ENCODE data around the gene GPC3. TPM values are rescaled to one million over a fixed set of nuclear protein-coding genes. Genes with fewer than 3 reads are reported as not detected.

The GPC3 gene
- total RNA-seq, 1 experiment from 2014 or later, result not detected

DNA sequence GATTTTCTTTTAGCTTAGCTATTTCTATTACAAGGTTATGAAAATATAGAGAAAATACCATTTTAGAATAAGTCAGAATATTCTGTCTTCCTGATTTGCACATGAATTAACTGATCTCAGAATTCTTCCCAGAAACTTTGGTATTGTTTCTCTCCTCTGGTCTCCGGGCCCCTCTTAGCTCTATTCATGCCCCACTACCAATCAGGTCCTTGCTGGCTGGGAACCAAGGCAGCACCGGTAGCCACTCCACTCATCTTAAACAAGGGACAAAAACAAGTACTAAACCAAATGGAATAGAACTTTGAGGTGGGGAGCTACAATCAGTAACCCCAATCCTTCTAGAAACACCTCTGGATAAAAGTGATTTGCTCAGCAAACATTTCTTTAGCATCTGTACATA, 64.3 kb downstream of the GPC3 start:
- Histone ChIP-seq H3K27ac (no peak overlapping the region), H3K9me2 (ENCODE audit: insufficient read depth) (no peaks in the 10 kb centered on the region), H3K36me3 (ENCODE audit: low read depth) (no peaks in the 10 kb centered on the region), H3K4me3 (no peak overlapping the region), H3K9me3 (ENCODE audit: insufficient read depth, low read depth) (no peaks in the 10 kb centered on the region), H2AFZ (no peak overlapping the region), H4K20me1 (ENCODE audit: insufficient read depth) (no peaks in the 10 kb centered on the region), H3K79me2 (ENCODE audit: low read depth) (no peaks in the 10 kb centered on the region), H3K27me3 (ENCODE audit: insufficient read depth, low read depth) (no peaks in the 10 kb centered on the region), H3K4me1 (replicated peaks; ENCODE audit: insufficient read depth) (no peaks in the 10 kb centered on the region), H3F3A (ENCODE audit: insufficient read depth, low read depth) (no peaks in the 10 kb centered on the region), H3K4me2 (no peak overlapping the region)
- DNase-seq, result no peak
- no peak for TF ChIP-seq EZH2 (IDR thresholded peaks at IDR 0.05; ENCODE audit: low read depth)
- TF ChIP-seq, protein P1, sequence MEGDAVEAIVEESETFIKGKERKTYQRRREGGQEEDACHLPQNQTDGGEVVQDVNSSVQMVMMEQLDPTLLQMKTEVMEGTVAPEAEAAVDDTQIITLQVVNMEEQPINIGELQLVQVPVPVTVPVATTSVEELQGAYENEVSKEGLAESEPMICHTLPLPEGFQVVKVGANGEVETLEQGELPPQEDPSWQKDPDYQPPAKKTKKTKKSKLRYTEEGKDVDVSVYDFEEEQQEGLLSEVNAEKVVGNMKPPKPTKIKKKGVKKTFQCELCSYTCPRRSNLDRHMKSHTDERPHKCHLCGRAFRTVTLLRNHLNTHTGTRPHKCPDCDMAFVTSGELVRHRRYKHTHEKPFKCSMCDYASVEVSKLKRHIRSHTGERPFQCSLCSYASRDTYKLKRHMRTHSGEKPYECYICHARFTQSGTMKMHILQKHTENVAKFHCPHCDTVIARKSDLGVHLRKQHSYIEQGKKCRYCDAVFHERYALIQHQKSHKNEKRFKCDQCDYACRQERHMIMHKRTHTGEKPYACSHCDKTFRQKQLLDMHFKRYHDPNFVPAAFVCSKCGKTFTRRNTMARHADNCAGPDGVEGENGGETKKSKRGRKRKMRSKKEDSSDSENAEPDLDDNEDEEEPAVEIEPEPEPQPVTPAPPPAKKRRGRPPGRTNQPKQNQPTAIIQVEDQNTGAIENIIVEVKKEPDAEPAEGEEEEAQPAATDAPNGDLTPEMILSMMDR (conservative IDR thresholded peaks at IDR 0.05), result no peak
- ChIA-PET CTCF (no interaction called here), POLR2A (ENCODE audit: unreplicated experiment) (no interaction called here)
- BruUV-seq (replicated peaks), result no TSS peak
- intact Hi-C loops (cut with micrococcal nuclease; ENCODE audit: unreplicated experiment), result loop anchor here (10.0 kb wide), 1 partner anchor 216 kb away; no protein-coding TSS in a partner anchor

DNA sequence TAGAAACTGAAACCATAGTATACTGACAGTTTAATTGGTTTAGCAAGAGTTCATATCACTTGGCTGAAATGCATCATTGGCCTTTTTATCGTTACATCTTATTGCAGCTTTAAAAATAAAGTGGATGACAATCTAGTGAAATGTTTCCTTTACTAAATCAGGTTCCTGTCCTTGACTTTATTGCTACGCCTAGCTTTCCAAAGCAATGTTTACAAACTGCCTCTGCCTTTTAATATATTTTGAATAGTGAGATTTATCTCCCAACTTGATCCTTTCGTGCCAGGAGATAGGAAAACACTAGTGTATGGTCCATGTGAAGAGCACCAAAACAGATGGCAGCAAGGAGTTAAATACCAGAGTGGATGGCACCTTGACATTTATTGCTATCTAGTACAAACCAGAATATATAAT, 67.0 kb downstream of the GPC3 start:
- no peak for DNase-seq
- TF ChIP-seq, protein P1 (conservative IDR thresholded peaks at IDR 0.05), result no peak
- TF ChIP-seq EZH2 (IDR thresholded peaks at IDR 0.05; ENCODE audit: low read depth), result no peak
- H3K4me1 ChIP-seq (replicated peaks; ENCODE audit: insufficient read depth), result no peaks in the 10 kb centered on the region
- intact Hi-C loops (cut with micrococcal nuclease; ENCODE audit: unreplicated experiment), result no loop called here
- no peak overlapping the region for H3K27ac ChIP-seq
- no peak overlapping the region for H3K4me2 ChIP-seq
- no peaks in the 10 kb centered on the region for H3K27me3 ChIP-seq (ENCODE audit: insufficient read depth, low read depth)
- no peaks in the 10 kb centered on the region for H3K36me3 ChIP-seq (ENCODE audit: low read depth)
- no peak overlapping the region for H2AFZ ChIP-seq
- H3F3A ChIP-seq (ENCODE audit: insufficient read depth, low read depth), result no peaks in the 10 kb centered on the region
- ChIA-PET POLR2A (ENCODE audit: unreplicated experiment) (no interaction called here), CTCF (no interaction called here)
- no peaks in the 10 kb centered on the region for H3K9me3 ChIP-seq (ENCODE audit: insufficient read depth, low read depth)
- no TSS peak for BruUV-seq (replicated peaks)
- no peaks in the 10 kb centered on the region for H3K9me2 ChIP-seq (ENCODE audit: insufficient read depth)
- H3K4me3 ChIP-seq, result no peak overlapping the region
- H4K20me1 ChIP-seq (ENCODE audit: insufficient read depth), result no peaks in the 10 kb centered on the region; the same call in 1 of the 2 replicates
- H3K79me2 ChIP-seq (ENCODE audit: low read depth), result no peaks in the 10 kb centered on the region

DNA sequence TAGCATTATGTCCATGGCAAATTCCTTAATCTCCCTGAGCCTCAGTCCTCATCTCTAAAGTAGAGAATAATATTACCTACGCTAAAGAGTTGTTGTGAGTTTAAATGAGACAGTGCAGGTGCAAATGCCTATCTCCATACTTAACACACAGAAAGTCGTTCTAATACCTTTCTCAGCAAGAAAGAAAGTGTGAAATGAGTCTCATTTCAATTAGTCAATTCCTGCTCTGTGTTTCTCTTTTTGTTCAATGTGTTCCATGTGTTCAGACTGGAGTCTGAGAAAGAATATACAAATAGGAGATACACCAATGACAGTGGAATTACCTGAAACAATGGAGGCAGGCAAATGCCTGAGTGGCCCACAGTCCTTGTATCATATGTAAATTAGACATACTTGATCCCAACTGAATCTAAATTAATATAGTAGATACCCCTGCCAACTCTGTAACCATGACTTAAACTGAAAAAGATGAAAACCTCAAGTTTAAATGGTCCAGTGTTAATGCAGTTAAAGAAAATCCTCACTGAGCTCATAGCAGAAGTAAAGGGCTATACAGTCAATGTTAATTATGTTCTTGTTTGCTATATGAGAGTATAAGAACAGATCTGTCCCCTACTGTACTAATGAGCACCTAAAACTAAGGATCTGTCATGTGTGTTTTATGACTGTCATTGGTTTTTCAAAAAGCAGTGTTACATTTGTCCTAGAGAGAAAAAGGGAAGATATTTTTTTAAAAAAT, 68.2 kb downstream of the GPC3 start:
- H3K36me3 ChIP-seq (ENCODE audit: low read depth), result no peaks in the 10 kb centered on the region
- DNase-seq, result no peak
- intact Hi-C loops (cut with micrococcal nuclease; ENCODE audit: unreplicated experiment), result no loop called here
- no peaks in the 10 kb centered on the region for H3K4me1 ChIP-seq (replicated peaks; ENCODE audit: insufficient read depth)
- no peak for TF ChIP-seq EZH2 (IDR thresholded peaks at IDR 0.05; ENCODE audit: low read depth)
- TF ChIP-seq, protein P1 (conservative IDR thresholded peaks at IDR 0.05), result no peak
- no peaks in the 10 kb centered on the region; the same call in 1 of the 2 replicates for H4K20me1 ChIP-seq (ENCODE audit: insufficient read depth)
- no peaks in the 10 kb centered on the region for H3K9me2 ChIP-seq (ENCODE audit: insufficient read depth)
- BruUV-seq (replicated peaks), result no TSS peak
- H3K79me2 ChIP-seq (ENCODE audit: low read depth), result no peaks in the 10 kb centered on the region
- no peak overlapping the region for H3K4me2 ChIP-seq
- no peak overlapping the region for H3K27ac ChIP-seq
- H3K4me3 ChIP-seq, result no peak overlapping the region
- H3K27me3 ChIP-seq (ENCODE audit: insufficient read depth, low read depth), result no peaks in the 10 kb centered on the region
- H3K9me3 ChIP-seq (ENCODE audit: insufficient read depth, low read depth), result no peaks in the 10 kb centered on the region
- CTCF ChIA-PET, result no interaction called here
- no peak overlapping the region for H2AFZ ChIP-seq
- no peaks in the 10 kb centered on the region for H3F3A ChIP-seq (ENCODE audit: insufficient read depth, low read depth)
- POLR2A ChIA-PET (ENCODE audit: unreplicated experiment), result no interaction called here
